Fibroblast of lung (primary cell): ENCODE results near the gene TMEM203. TPM values are rescaled to one million over a fixed set of nuclear protein-coding genes. Genes with fewer than 3 reads are reported as not detected.

Source experiments
- DNase-seq, 2 donors: peaks; one replicate each; pipeline versions ENCODE4 v3.0.0 to v3.0.0-alpha.2; 2010; ENCODE audit warnings: low read depth in 2 of 2
- H2AFZ ChIP-seq: 2 replicates; pipeline ENCODE4 v1.5.1; 2012; ENCODE audit warnings: low read length, control low read depth, inconsistent platforms
- H3K27ac ChIP-seq: 2 replicates; pipeline ENCODE4 v1.5.1; 2011; ENCODE audit warnings: low read length, control low read depth; ENCODE audit not compliant: insufficient read depth
- H3K27me3 ChIP-seq: 2 replicates; pipeline ENCODE4 v1.5.1; 2011; ENCODE audit warnings: mild to moderate bottlenecking, low read length; ENCODE audit not compliant: control insufficient read depth, insufficient read depth
- H3K36me3 ChIP-seq: 2 replicates; pipeline ENCODE4 v1.5.1; 2011; ENCODE audit warnings: low read length; ENCODE audit not compliant: control insufficient read depth, insufficient read depth
- H3K4me1 ChIP-seq: 2 replicates; pipeline ENCODE4 v1.5.1; 2011; ENCODE audit warnings: low read length; ENCODE audit not compliant: control insufficient read depth, insufficient read depth; ENCODE audit errors: extremely low read depth
- H3K4me2 ChIP-seq: 2 replicates; pipeline ENCODE4 v1.5.1; 2011; ENCODE audit warnings: low read length, control low read depth; ENCODE audit not compliant: insufficient read depth; ENCODE audit errors: extremely low read depth
- H3K4me3 ChIP-seq, 4 experiments: fragments of 200-600 bp in 1 of 4; sonication (generic) in 1 of 4; replicated peaks in 1 of 4; 2 replicates each; pipeline ENCODE4 v1.5.1; 2011 to 2016; ENCODE audit warnings: low read length in 4 of 4, low read depth in 3 of 4, mild to moderate bottlenecking in 3 of 4, control low read depth in 2 of 4, inconsistent platforms in 1 of 4, mixed read lengths in 1 of 4; ENCODE audit not compliant: insufficient read depth in 1 of 4; ENCODE audit errors: control extremely low read depth in 1 of 4
- H3K79me2 ChIP-seq: 2 replicates; pipeline ENCODE4 v1.5.1; 2012; ENCODE audit warnings: mild to moderate bottlenecking, low read length, inconsistent platforms; ENCODE audit not compliant: control insufficient read depth, insufficient read depth
- H3K9ac ChIP-seq: 2 replicates; pipeline ENCODE4 v1.5.1; 2011; ENCODE audit warnings: mild to moderate bottlenecking, low read length, control low read depth; ENCODE audit not compliant: insufficient read depth
- H3K9me3 ChIP-seq: 2 replicates; pipeline ENCODE4 v1.5.1; 2012; ENCODE audit warnings: low read depth, low read length; ENCODE audit not compliant: control insufficient read depth, insufficient read depth
- H4K20me1 ChIP-seq: 2 replicates; pipeline ENCODE4 v1.5.1; 2011; ENCODE audit warnings: low read length; ENCODE audit not compliant: control insufficient read depth, insufficient read depth; ENCODE audit errors: extremely low read depth
- EZH2 ChIP-seq: IDR thresholded peaks from 2 replicates; pipeline ENCODE4 v1.5.1; 2012; ENCODE audit warnings: low read length, control low read depth, mild to moderate bottlenecking; ENCODE audit errors: missing control alignments
- polyA plus RNA-seq, 2 donors: library from polyadenylated mRNA; depleted of rRNA in 1 of 2; stranded (reverse) in 1 of 2; unstranded in 1 of 2; fragments of >200 nt; gene quantifications; 2 replicates each; pipeline ENCODE4 v1.2.1, GENCODE V29; 2011 to 2012; ENCODE audit warnings: missing spikeins in 1 of 2
- total RNA-seq: library from RNA; depleted of rRNA; stranded (reverse); fragments of >200 nt; gene quantifications from 2 replicates; pipeline ENCODE4 v1.2.1, GENCODE V29; 2014
- TF ChIP-seq, protein P1 (sequence below), 2 donors: IDR thresholded peaks in 1 of 2; conservative IDR thresholded peaks in 1 of 2; 1 replicate in 1 of 2; 2 replicates in 1 of 2; pipeline ENCODE4 v1.5.1; 2011 to 2012; ENCODE audit warnings: low read length in 2 of 2, control low read depth in 1 of 2, inconsistent platforms in 1 of 2, low read depth in 1 of 2, mild to moderate bottlenecking in 1 of 2

Gene TMEM203
- total and polyA plus RNA-seq, 2 donors (not counting 1 experiment from before 2014, with no cell fraction given): 36.3 to 38.6 TPM

DNA sequence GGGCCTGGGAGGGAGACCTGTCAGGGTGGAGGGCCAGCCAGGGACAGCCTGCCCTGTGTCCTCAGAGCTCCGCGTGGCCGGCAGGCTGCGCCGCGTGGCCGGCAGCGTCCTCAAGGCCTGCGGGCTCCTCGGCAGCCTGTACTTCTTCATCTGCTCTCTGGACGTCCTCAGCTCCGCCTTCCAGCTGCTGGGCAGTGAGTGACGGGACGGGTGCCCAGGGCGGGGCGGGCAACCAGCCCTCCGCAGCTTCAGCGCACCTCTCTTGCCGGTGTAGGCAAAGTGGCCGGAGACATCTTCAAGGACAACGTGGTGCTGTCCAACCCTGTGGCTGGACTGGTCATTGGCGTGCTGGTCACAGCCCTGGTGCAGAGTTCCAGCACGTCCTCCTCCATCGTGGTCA lies 27.1 kb upstream of the TMEM203 start:
- H3K27me3 ChIP-seq: no peaks in the 10 kb centered on the region
- H2AFZ ChIP-seq: no peak overlapping the region
- no peaks in the 10 kb centered on the region for H3K36me3 ChIP-seq
- no peaks in the 10 kb centered on the region for H4K20me1 ChIP-seq
- H3K27ac ChIP-seq: no peak overlapping the region
- no peak overlapping the region for H3K9ac ChIP-seq
- no peaks in the 10 kb centered on the region for H3K4me1 ChIP-seq
- no peaks in the 10 kb centered on the region for H3K79me2 ChIP-seq
- no peak overlapping the region for H3K4me3 ChIP-seq
- H3K9me3 ChIP-seq: no peaks in the 10 kb centered on the region
- DNase-seq: no peak
- H3K4me2 ChIP-seq: no peak overlapping the region
- TF ChIP-seq, protein P1, sequence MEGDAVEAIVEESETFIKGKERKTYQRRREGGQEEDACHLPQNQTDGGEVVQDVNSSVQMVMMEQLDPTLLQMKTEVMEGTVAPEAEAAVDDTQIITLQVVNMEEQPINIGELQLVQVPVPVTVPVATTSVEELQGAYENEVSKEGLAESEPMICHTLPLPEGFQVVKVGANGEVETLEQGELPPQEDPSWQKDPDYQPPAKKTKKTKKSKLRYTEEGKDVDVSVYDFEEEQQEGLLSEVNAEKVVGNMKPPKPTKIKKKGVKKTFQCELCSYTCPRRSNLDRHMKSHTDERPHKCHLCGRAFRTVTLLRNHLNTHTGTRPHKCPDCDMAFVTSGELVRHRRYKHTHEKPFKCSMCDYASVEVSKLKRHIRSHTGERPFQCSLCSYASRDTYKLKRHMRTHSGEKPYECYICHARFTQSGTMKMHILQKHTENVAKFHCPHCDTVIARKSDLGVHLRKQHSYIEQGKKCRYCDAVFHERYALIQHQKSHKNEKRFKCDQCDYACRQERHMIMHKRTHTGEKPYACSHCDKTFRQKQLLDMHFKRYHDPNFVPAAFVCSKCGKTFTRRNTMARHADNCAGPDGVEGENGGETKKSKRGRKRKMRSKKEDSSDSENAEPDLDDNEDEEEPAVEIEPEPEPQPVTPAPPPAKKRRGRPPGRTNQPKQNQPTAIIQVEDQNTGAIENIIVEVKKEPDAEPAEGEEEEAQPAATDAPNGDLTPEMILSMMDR (conservative IDR thresholded peaks at IDR 0.05 in 1 of 2, IDR thresholded peaks at IDR 0.05 in 1 of 2; ENCODE audit: low read depth in 1 of 2, low read length in 2 of 2): no peak
- TF ChIP-seq EZH2: no peak

DNA sequence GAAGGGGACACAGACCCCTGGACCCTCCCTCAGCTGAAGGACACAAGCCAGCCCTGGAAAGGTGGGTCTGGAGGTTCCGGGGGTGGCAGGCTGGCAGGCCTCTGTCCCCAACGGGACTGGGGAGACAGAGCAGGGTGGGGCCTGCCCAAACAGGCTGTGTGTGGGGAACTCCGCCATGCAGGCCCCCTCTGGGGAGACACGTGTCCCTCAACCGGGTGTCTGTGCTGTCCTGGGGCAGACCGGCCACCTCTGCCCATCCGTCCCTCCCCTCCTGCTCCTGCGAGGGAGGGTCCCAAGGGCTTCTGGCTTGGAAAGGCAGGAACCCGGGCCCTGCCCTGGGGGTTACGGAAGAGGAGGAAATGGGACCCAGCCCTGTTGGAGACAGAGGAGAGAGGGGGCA lies 26.7 kb upstream of the TMEM203 start:
- H3K36me3 ChIP-seq: no peaks in the 10 kb centered on the region
- H3K27me3 ChIP-seq: no peaks in the 10 kb centered on the region
- no peak overlapping the region for H3K27ac ChIP-seq
- no peaks in the 10 kb centered on the region for H3K4me1 ChIP-seq
- no peak overlapping the region for H2AFZ ChIP-seq
- no peaks in the 10 kb centered on the region for H4K20me1 ChIP-seq
- TF ChIP-seq, protein P1 (conservative IDR thresholded peaks at IDR 0.05 in 1 of 2, IDR thresholded peaks at IDR 0.05 in 1 of 2; ENCODE audit: low read depth in 1 of 2, low read length in 2 of 2): no peak
- TF ChIP-seq EZH2: no peak
- DNase-seq: no peak
- no peak overlapping the region for H3K9ac ChIP-seq
- no peaks in the 10 kb centered on the region for H3K79me2 ChIP-seq
- no peak overlapping the region for H3K4me3 ChIP-seq
- no peaks in the 10 kb centered on the region for H3K9me3 ChIP-seq
- no peak overlapping the region for H3K4me2 ChIP-seq

DNA sequence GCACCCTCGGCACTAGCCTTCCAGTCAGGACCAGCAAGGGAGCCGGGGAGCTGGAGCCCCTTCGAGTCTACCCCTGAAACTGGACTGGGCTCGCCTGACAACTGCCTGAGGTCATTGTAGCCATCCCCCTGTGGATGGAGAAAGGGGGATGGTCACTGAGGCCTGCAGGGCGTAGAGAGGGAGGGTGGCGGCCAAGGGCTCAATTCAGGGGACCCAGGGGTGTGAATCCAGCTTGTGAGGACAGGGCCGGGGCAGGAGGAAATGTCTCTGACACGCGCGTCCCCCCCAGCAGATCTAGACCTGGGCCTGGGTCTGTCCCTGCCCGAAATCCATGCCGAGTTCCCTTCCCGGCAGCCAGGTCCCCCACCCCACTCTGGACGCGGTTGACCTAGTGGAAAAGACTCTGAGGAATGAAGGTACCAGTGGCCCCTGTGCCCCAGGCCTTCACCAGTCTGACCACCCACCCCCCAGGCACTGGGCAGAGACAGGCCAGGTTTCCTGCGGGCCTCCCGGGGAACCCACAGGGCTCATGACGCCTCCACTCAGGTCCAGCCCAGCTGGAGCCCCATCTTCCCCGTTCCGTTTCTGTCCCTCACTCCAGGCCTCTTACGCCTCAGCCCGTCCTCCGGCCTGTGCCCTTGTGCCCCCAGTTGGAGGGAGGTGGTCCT lies 26.1 kb upstream of the TMEM203 start:
- Histone ChIP-seq H4K20me1 (no peaks in the 10 kb centered on the region), H3K4me1 (no peaks in the 10 kb centered on the region), H3K27ac (no peak overlapping the region), H3K27me3 (no peaks in the 10 kb centered on the region), H3K9ac (no peak overlapping the region), H3K79me2 (no peaks in the 10 kb centered on the region), H3K36me3 (no peaks in the 10 kb centered on the region), H3K4me3 (no peak overlapping the region), H2AFZ (no peak overlapping the region), H3K9me3 (no peaks in the 10 kb centered on the region), H3K4me2 (no peak overlapping the region)
- DNase-seq: no peak
- TF ChIP-seq EZH2: no peak
- TF ChIP-seq, protein P1 (conservative IDR thresholded peaks at IDR 0.05 in 1 of 2, IDR thresholded peaks at IDR 0.05 in 1 of 2; ENCODE audit: low read depth in 1 of 2, low read length in 2 of 2): no peak
